ENCODE measurements around the gene ARHGAP10. TPM values are rescaled to one million over a fixed set of nuclear protein-coding genes. Genes with fewer than 3 reads are reported as not detected.

ARHGAP10 gene
- total RNA-seq, 6 experiments from 2014 or later, result 5.5 to 13.3 (median 10.4) TPM

DNA sequence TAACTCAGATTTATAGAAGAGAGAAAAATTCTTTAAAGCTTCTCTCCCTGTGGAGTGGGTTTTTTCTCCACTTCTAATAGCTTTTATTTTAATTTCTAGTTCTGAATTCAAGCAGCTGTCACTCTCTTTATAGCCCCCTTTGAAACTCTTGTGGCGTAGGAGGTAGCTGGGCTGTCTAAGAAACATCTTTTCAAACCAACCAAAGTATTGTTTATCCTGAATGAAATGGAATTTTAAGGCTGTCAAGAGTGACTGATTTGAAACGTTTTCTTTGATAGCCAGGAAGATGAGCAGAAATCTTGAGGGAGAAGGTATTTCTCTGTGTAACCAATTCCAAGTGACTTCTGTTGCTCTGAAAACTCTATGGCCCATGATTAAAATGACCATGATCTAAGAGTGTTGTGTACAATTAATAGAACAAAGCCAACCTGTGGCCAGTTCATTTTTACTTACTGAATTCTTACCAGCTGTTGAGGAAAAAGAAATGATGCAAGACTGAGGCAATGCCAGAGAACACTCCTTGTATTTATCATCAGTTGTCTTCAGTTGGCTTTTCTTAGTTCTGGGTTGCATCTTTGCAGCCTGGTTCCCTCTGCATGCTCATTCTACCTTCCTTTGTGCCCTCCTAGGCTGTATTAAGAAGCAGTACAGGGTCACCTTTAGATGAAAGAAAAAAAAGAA, 298.4 kb downstream of the ARHGAP10 start:
- Histone ChIP-seq H3K9me3 (no peaks in the 10 kb centered on the region), H3K4me1 (peaks cover 0 to 6% (median 0%) of the 10 kb centered on the region in 4 donors), H3K27me3 (no peaks in the 10 kb centered on the region), H3K27ac (no peak overlapping the region), H3K36me3 (no peaks in the 10 kb centered on the region), H3K4me3 (no peak overlapping the region)
- TF ChIP-seq, protein P1, sequence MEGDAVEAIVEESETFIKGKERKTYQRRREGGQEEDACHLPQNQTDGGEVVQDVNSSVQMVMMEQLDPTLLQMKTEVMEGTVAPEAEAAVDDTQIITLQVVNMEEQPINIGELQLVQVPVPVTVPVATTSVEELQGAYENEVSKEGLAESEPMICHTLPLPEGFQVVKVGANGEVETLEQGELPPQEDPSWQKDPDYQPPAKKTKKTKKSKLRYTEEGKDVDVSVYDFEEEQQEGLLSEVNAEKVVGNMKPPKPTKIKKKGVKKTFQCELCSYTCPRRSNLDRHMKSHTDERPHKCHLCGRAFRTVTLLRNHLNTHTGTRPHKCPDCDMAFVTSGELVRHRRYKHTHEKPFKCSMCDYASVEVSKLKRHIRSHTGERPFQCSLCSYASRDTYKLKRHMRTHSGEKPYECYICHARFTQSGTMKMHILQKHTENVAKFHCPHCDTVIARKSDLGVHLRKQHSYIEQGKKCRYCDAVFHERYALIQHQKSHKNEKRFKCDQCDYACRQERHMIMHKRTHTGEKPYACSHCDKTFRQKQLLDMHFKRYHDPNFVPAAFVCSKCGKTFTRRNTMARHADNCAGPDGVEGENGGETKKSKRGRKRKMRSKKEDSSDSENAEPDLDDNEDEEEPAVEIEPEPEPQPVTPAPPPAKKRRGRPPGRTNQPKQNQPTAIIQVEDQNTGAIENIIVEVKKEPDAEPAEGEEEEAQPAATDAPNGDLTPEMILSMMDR (IDR thresholded peaks at IDR 0.05), result no peak
- no peak for TF ChIP-seq POLR2A (IDR thresholded peaks at IDR 0.05)
- intact Hi-C loops (cut with DNase I), result no loop called here
- WGBS (ENCODE audit: insufficient coverage, low coverage, low lambda C conversion rate, missing lambda C conversion rate), result 75% methylated on average over 2 of the region's 2 CpGs
- no peak for ATAC-seq
- no peak for DNase-seq

DNA sequence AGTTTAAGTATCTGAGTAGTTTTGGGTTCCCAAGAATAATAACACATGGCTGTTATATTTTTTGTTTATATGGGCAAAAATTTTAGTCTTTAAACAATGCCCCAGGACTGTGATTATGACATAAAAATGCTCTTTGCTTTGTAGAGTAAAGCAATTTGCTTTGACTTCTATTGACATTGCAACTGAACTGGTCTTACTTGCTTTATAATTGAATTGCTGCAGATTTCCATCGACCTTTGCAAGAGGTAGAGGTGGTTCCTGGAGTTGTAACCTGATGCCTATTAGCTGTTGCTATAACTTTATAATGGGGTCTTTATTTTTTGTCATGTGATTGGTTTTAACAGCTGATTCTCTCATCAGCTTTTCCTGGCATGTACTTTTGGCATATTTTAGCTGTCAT, 302.9 kb downstream of the ARHGAP10 start:
- DNase-seq, result no peak
- TF ChIP-seq, protein P1 (IDR thresholded peaks at IDR 0.05), result no peak
- no peak for TF ChIP-seq POLR2A (IDR thresholded peaks at IDR 0.05)
- WGBS (ENCODE audit: insufficient coverage, low coverage, low lambda C conversion rate, missing lambda C conversion rate), result 39% methylated on average over 1 of the region's 1 CpG
- Histone ChIP-seq H3K27me3 (no peaks in the 10 kb centered on the region), H3K27ac (no peak overlapping the region), H3K36me3 (no peaks in the 10 kb centered on the region), H3K4me1 (peaks cover 0 to 8% (median 0%) of the 10 kb centered on the region in 4 donors), H3K4me3 (no peak overlapping the region), H3K9me3 (no peaks in the 10 kb centered on the region)
- ATAC-seq, result peak; percentile 48 to 79 (median 60)
- intact Hi-C loops (cut with DNase I), result no loop called here

GRCh38 chr4:148041606-148042329, 309.9 kb downstream of the ARHGAP10 start:
- ATAC-seq (no peak), DNase-seq (no peak)
- Histone ChIP-seq H3K27me3 (no peaks in the 10 kb centered on the region), H3K4me3 (no peak overlapping the region), H3K36me3 (no peaks in the 10 kb centered on the region), H3K4me1 (peaks cover 0 to 9% (median 3%) of the 10 kb centered on the region in 4 donors), H3K9me3 (no peaks in the 10 kb centered on the region), H3K27ac (no peak overlapping the region)
- no peak for TF ChIP-seq POLR2A (IDR thresholded peaks at IDR 0.05)
- TF ChIP-seq, protein P1 (IDR thresholded peaks at IDR 0.05), result no peak
- intact Hi-C loops (cut with DNase I), result no loop called here
- 65% methylated on average over 7 of the region's 7 CpGs for whole genome bisulfite sequencing (ENCODE audit: insufficient coverage, low coverage, low lambda C conversion rate, missing lambda C conversion rate)

DNA sequence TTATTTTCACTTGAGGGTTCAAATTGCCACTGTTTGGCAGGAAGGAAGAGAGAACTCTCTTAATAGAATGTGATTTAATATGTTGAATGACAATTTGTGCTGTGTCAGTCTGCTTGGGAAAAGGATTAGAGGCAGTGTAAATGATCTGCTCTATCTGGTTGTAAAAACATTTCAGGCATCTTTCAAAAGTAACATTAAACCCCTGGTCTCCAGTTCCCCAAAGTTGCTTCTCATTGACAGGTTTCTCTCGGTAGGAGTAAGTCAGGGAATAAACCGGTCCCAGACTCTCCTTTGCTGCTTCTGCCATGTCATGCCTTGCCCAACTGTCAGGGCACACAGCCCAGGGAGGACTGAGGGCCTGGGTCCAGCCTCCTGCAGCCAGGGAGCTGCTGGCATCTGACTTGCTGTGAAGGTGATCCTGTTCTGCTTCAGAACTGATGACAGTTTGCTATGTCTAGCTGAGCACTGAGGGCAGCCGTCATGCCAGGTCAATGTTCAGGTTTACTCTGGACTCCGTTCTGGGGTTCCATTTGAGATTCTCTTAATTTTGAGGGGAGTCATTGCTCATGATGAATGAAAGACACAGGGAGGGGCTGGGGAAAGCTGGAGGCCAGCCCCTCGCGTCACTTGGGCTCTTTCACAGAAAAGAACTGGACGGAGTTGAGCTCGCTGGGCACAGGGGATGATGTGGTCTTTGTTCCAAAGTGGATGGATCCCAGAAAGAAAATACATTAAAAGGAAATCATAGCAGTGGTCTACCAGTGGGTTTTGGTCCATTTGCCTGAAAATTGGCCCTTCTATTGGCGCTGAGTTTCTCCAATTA, 312.4 kb downstream of the ARHGAP10 start:
- DNase-seq (peak; percentile 38 to 87 (median 76)), ATAC-seq (peak; percentile 88 to 98 (median 91))
- no peaks in the 10 kb centered on the region for H3K9me3 ChIP-seq
- no peak for TF ChIP-seq POLR2A (IDR thresholded peaks at IDR 0.05)
- TF ChIP-seq, protein P1 (IDR thresholded peaks at IDR 0.05), result no peak
- no peak overlapping the region for H3K27ac ChIP-seq
- H3K36me3 ChIP-seq, result no peaks in the 10 kb centered on the region
- H3K4me1 ChIP-seq, result peaks cover 0 to 9% (median 3%) of the 10 kb centered on the region in 4 donors
- no peak overlapping the region for H3K4me3 ChIP-seq
- no peaks in the 10 kb centered on the region for H3K27me3 ChIP-seq
- intact Hi-C loops (cut with DNase I), result no loop called here
- WGBS (ENCODE audit: insufficient coverage, low coverage, low lambda C conversion rate, missing lambda C conversion rate), result 70% methylated on average over 8 of the region's 9 CpGs

Data from right lobe of liver (tissue), 6 donors.